ENCODE measurements around the gene C17orf113. TPM values are rescaled to one million over a fixed set of nuclear protein-coding genes. Genes with fewer than 3 reads are reported as not detected.
A peak's percentile ranks its signal among the peaks of the same experiment; 100 is the strongest.
"Not testable (repeated sequence)": the region's sequence is repeated elsewhere in the genome, so short reads cannot be mapped to it uniquely, and the experiment has no call there.

Gene C17orf113
- total RNA-seq, 1 experiment from 2014 or later = 0.49 TPM

- peak; percentile 94 to 97 for DNase-seq
- Histone ChIP-seq H3K27me3 (no peaks in the 10 kb centered on the region), H3K9me3 (replicated peaks) (no peaks in the 10 kb centered on the region), H3K36me3 (peaks cover 21% of the 10 kb centered on the region), H3K4me1 (peaks cover 16% of the 10 kb centered on the region), H3K4me3 (peak within 1 kb of the TSS; percentile 92), H3K27ac (peak within 1 kb of the TSS; percentile 60)
Observed at GRCh38 chr17:42019509-42020404, 30.6 kb downstream of the C17orf113 start, which contains the start of gene NKIRAS2. NKIRAS2 (plus strand) TSS chr17:42020090; CDS start chr17:42021578, 1,488 bp downstream.

GRCh38 chr17:42018988-42019387 lies 31.4 kb downstream of the C17orf113 start:
- Histone ChIP-seq H3K4me3 (no peak overlapping the region), H3K36me3 (peaks cover 16% of the 10 kb centered on the region; the same call in 1 of the 2 replicates), H3K27me3 (no peaks in the 10 kb centered on the region), H3K27ac (no peak overlapping the region), H3K4me1 (peaks cover 9% of the 10 kb centered on the region), H3K9me3 (replicated peaks) (no peaks in the 10 kb centered on the region)
- no peak for DNase-seq

- H3K9me3 ChIP-seq (replicated peaks) = no peaks in the 10 kb centered on the region
- peak overlapping the region; percentile 94; the same call in 1 of the 2 replicates for H3K27ac ChIP-seq
- H3K4me1 ChIP-seq = peaks cover 9% of the 10 kb centered on the region
- H3K27me3 ChIP-seq = no peaks in the 10 kb centered on the region
- DNase-seq = no peak
- peak overlapping the region; percentile 92 for H3K4me3 ChIP-seq
- H3K36me3 ChIP-seq = peaks cover 10% of the 10 kb centered on the region; the same call in 1 of the 2 replicates
Observed at GRCh38 chr17:42018339-42018738, 32.1 kb downstream of the C17orf113 start.

GRCh38 chr17:42017866-42018200 lies 32.6 kb downstream of the C17orf113 start:
- peaks cover 9% of the 10 kb centered on the region for H3K4me1 ChIP-seq
- H3K27me3 ChIP-seq = no peaks in the 10 kb centered on the region
- no peaks in the 10 kb centered on the region for H3K9me3 ChIP-seq (replicated peaks)
- peaks cover 7% of the 10 kb centered on the region; the same call in 1 of the 2 replicates for H3K36me3 ChIP-seq
- H3K4me3 ChIP-seq = peak overlapping the region; percentile 92
- no peak for DNase-seq
- peak overlapping the region; percentile 94 for H3K27ac ChIP-seq

- Histone ChIP-seq H3K4me3 (peak within 1 kb of the TSS; percentile 92), H3K27me3 (no peaks in the 10 kb centered on the region), H3K4me1 (peaks cover 9% of the 10 kb centered on the region), H3K27ac (peak within 1 kb of the TSS; percentile 94), H3K36me3 (peaks cover 5% of the 10 kb centered on the region; the same call in 1 of the 2 replicates), H3K9me3 (replicated peaks) (no peaks in the 10 kb centered on the region)
- DNase-seq = peak; percentile 95 to 96
Observed at GRCh38 chr17:42016941-42017865, 33.2 kb downstream of the C17orf113 start, which contains the start of gene DNAJC7. DNAJC7 (minus strand) TSS chr17:42017439; CDS start chr17:42017416, 23 bp downstream.

- H3K36me3 ChIP-seq = peaks cover 7% of the 10 kb centered on the region
- peak in 1 of 2 experiments; percentile 29 for DNase-seq
Observed at GRCh38 chr17:42016411-42016831, 34.0 kb downstream of the C17orf113 start.

GRCh38 chr17:42013740-42014139 lies 36.7 kb downstream of the C17orf113 start:
- DNase-seq; H3K27me3 ChIP-seq; H3K4me3 ChIP-seq; H3K4me1 ChIP-seq; H3K9me3 ChIP-seq (replicated peaks); H3K27ac ChIP-seq: not testable (repeated sequence)
- H3K36me3 ChIP-seq = peaks cover 17% of the 10 kb centered on the region

More at GRCh38 chr17:42016411-42016831, 34.0 kb downstream of the C17orf113 start:
- Histone ChIP-seq H3K27me3 (no peaks in the 10 kb centered on the region), H3K27ac (peak overlapping the region; percentile 94), H3K4me1 (peaks cover 9% of the 10 kb centered on the region), H3K9me3 (replicated peaks) (no peaks in the 10 kb centered on the region), H3K4me3 (peak overlapping the region; percentile 92)

- peaks cover 20% of the 10 kb centered on the region for H3K36me3 ChIP-seq
- H3K27me3 ChIP-seq; H3K9me3 ChIP-seq (replicated peaks); H3K4me3 ChIP-seq; H3K4me1 ChIP-seq; DNase-seq; H3K27ac ChIP-seq: not testable (repeated sequence)
Observed at GRCh38 chr17:42012363-42012762, 38.0 kb downstream of the C17orf113 start.

- H3K36me3 ChIP-seq = peaks cover 20% of the 10 kb centered on the region
- H3K4me3 ChIP-seq = no peak overlapping the region
- peaks cover 3% of the 10 kb centered on the region; the same call in 1 of the 2 replicates for H3K4me1 ChIP-seq
- no peak for DNase-seq
- no peak overlapping the region for H3K27ac ChIP-seq
- H3K27me3 ChIP-seq = no peaks in the 10 kb centered on the region
- H3K9me3 ChIP-seq (replicated peaks) = no peaks in the 10 kb centered on the region
Observed at GRCh38 chr17:42010898-42011516, 39.4 kb downstream of the C17orf113 start.

GRCh38 chr17:42010266-42010680 lies 40.1 kb downstream of the C17orf113 start:
- DNase-seq; H3K27ac ChIP-seq; H3K27me3 ChIP-seq; H3K9me3 ChIP-seq (replicated peaks); H3K4me3 ChIP-seq; H3K4me1 ChIP-seq: not testable (repeated sequence)
- peaks cover 19% of the 10 kb centered on the region for H3K36me3 ChIP-seq

- H3K9me3 ChIP-seq (replicated peaks) = no peaks in the 10 kb centered on the region
- H3K4me1 ChIP-seq = no peaks in the 10 kb centered on the region
- no peaks in the 10 kb centered on the region for H3K27me3 ChIP-seq
- peak in 1 of 2 experiments; percentile 35 for DNase-seq
- H3K27ac ChIP-seq = no peak overlapping the region
- H3K36me3 ChIP-seq = peaks cover 15% of the 10 kb centered on the region
- H3K4me3 ChIP-seq = no peak overlapping the region
Observed at GRCh38 chr17:42009170-42009569, 41.2 kb downstream of the C17orf113 start.

GRCh38 chr17:42005166-42005565 lies 45.2 kb downstream of the C17orf113 start:
- H3K4me1 ChIP-seq = no peaks in the 10 kb centered on the region; the same call in 1 of the 2 replicates
- no peak overlapping the region for H3K27ac ChIP-seq

GRCh38 chr17:42002792-42003301 lies 47.6 kb downstream of the C17orf113 start:
- Histone ChIP-seq H3K27me3 (no peaks in the 10 kb centered on the region), H3K9me3 (replicated peaks) (no peaks in the 10 kb centered on the region), H3K4me3 (no peak overlapping the region), H3K4me1 (no peaks in the 10 kb centered on the region; the same call in 1 of the 2 replicates), H3K27ac (no peak overlapping the region; the same call in 1 of the 2 replicates), H3K36me3 (peaks cover 45% of the 10 kb centered on the region)
- DNase-seq = no peak

More at GRCh38 chr17:42005166-42005565, 45.2 kb downstream of the C17orf113 start:
- H3K4me3 ChIP-seq = no peak overlapping the region
- DNase-seq = no peak
- no peaks in the 10 kb centered on the region for H3K27me3 ChIP-seq
- peaks cover 41% of the 10 kb centered on the region for H3K36me3 ChIP-seq
- no peaks in the 10 kb centered on the region for H3K9me3 ChIP-seq (replicated peaks)

Data from SJCRH30 (cell line).